Activated naive CD8-positive, alpha-beta T cell treated with anti-CD3 and anti-CD28 coated beads, Interleukin-2, amount 50 U/mL, for 16 hours (primary cell): Measurements from ENCODE around the gene CXorf38.
"Not testable (repeated sequence)": the region's sequence is repeated elsewhere in the genome, so short reads cannot be mapped to it uniquely, and the experiment has no call there.

Source experiments
- DNase-seq: peaks from one replicate; pipeline ENCODE4 v3.0.0-alpha.2; 2020; ENCODE audit warnings: low read depth, low spot score

CXorf38 gene

GRCh38 chrX:40628506-40628905 is 18.9 kb downstream of the CXorf38 start:
- no peak for DNase-seq

DNA sequence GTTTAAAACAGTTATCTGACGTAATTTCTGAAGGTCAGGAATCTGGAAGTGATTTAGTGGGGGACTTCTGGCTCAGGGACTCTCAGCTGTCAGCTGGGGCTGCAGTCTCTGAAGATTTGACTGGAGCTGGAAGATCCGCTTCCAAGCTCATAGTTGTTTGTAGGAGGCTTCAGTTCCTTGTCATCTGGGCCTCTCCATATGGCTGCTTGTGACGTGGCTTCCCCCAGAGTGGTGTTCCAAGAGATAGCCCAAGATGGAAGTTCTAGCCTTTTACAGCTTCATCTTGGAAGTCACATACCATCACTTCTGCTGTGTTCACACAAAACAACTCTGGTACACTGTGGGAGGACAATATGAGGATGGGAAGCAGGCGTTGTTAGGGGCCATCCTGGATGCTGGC is 22.1 kb downstream of the CXorf38 start:
- no peak for DNase-seq

- no peak for DNase-seq
Observed at GRCh38 chrX:40623665-40624064, 23.7 kb downstream of the CXorf38 start.

DNA sequence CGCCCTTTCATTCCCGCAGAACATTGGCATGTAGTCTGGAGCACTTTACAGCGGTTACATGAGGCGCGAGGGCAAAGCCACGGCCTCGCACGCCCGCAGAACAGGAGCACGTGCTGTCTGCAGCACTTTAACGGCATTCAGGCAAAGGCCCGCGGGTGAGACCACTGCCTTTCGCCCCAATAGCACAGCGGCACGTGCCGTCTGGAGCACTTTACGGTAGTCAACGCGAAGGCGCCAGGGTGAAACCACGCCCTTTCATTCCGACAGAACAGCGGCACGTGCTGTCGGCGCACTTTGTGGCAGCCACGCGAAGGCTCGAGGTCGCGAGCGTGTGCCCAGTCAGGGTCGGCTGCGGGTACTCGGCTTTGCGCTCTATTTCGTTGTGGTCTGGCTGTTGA is 24.2 kb downstream of the CXorf38 start, which contains the start of gene MPC1L:
Gene MPC1L (plus strand): TSS at position 290 of the 398 bp plus-strand sequence. CDS start 138 bp downstream, outside the sequence.
- DNase-seq, result no peak

DNA sequence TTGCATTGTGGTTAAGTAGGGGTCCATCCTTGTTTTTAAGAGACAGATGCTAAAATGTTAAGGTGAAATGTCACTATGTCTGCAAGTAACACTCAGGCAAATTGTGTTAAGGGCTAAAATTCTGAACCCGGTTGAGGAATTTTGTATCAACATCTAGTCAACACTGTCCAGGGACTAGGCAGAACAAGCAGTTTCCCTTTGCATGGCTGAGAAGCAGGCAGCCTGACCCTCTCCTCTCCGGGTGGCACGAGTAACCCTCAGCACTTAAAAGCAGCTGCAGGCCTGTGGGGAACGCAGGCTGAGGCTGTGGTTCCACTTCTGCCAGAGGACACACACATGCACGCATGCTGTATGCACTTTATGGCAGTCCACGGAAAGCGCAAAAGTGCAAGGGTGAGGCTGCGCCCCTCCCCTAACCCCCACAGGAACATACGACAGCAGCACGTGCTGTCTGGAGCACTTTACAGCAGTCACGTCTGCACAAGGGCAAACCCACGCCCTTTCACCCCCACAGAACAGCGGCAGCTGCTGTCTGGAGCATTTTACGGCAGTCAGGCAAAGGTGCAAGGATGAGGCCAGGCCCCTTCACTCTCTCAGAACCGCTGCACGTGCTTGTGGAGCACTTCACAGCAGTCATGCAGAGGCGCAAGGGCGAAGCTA is 24.8 kb downstream of the CXorf38 start:
- DNase-seq, result no peak

- no peak for DNase-seq
Observed at GRCh38 chrX:40617566-40617965, 29.8 kb downstream of the CXorf38 start.

DNA sequence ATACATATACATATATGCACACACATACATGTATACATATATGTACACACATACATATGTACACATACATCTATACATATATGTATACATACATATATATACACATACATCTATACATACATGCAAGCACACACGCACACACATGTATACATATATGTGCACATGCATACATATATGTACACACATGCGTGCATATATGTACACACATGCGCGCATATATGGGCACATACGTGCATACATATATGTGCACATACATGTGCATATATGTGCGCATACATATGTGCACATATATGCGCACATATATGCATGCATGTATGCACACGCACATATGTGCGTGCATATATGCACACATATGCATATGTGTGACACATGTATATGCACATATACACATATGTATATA is 31.4 kb downstream of the CXorf38 start:
- DNase-seq, result no peak

GRCh38 chrX:40612511-40612910 is 34.9 kb downstream of the CXorf38 start:
- DNase-seq, result no peak

- no peak for DNase-seq
Observed at GRCh38 chrX:40607381-40607780, 40.0 kb downstream of the CXorf38 start.

DNA sequence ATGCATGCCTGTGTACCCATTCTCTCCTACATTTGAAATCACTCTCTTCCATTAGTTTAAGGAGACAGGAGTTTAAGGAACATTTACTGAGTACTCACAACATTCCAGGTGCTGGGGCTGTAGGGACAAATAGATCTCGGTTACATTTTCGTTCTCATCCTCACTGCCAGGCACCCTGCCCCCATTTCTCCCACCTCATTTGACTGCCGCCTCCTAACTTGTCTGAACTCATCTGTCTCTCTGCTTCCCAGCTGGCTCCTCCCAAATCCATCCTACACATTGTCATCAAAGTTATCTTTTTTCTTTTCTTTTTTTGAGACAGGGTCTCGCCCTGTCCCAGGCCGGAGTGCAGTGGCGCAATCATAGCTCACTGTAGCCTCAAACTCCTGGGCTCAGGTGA is 43.9 kb downstream of the CXorf38 start:
- no peak for DNase-seq

DNA sequence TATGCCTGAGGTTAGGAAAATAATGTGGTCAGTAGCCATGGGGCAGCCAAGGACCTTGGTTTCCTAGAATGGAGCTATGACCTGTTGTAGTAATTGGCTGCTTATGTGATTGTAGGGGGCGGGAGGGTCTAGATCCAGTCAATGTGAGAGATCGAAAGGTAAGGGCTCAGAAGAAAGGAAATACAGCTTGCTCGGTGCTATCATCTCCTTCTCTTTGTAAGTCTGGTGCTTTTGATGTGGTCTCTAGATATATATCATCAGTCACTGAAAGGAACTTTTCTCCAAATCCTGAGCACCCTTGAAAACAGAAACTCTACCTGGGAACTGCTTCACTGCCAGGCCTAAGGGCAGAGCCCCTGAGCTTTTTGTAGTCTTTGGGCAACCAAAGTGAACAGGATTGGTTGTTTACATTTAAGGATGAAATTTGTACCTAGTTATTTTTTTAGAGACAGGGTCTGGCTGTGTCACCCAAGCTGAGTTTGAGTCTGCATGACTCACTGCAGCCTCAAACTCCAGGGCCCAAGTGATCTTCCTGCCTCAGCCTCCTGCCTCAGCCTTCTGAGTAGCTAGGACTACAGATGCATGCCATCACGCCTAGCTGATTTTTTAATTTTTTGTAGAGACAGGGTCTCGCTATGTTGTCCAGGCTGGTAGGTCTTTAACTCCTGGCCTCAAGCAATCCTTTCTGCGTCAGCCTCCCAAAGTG is 57.6 kb downstream of the CXorf38 start:
- not testable (repeated sequence) for DNase-seq

DNA sequence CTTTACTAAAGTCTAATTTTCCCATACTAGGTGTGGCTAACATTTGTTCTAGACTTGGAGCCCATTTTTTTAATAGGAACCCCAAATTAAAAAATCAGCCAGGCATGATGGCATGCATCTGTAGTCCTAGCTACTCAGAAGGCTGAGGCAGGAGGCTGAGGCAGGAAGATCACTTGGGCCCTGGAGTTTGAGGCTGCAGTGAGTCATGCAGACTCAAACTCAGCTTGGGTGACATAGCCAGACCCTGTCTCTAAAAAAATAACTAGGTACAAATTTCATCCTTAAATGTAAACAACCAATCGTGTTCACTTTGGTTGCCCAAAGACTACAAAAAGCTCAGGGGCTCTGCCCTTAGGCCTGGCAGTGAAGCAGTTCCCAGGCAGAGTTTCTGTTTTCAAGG is 59.7 kb downstream of the CXorf38 start:
- DNase-seq, result not testable (repeated sequence)

DNA sequence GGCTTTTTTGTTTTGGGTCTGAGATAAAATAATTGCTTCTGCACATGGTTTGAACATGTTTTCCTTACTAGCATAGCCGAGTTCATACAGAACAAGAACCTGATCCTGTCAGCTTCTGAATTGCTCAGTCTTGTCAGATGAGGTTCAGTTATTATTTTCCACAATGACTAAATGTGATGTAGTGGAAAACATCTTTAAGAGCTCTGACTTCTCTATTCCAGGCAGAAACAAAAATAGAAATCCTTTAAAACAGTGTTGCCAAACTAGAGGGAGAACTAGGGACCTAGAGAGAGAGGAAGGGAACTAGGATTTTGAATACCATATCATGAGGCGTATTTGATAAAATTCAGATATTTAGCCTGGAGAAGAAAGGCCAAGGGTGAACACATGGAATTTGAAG is 64.5 kb downstream of the CXorf38 start:
- DNase-seq, result no peak

- not testable (repeated sequence) for DNase-seq
Observed at GRCh38 chrX:40582178-40582577, 65.2 kb downstream of the CXorf38 start.

- DNase-seq, result no peak
Observed at GRCh38 chrX:40581336-40581920, 65.9 kb downstream of the CXorf38 start.

- DNase-seq, result peak; percentile 73
Observed at GRCh38 chrX:40580537-40581335, 66.6 kb downstream of the CXorf38 start, which contains the start of gene ATP6AP2. Gene ATP6AP2 (plus strand): TSS chrX:40580970. CDS start chrX:40581066, 96 bp downstream.

DNA sequence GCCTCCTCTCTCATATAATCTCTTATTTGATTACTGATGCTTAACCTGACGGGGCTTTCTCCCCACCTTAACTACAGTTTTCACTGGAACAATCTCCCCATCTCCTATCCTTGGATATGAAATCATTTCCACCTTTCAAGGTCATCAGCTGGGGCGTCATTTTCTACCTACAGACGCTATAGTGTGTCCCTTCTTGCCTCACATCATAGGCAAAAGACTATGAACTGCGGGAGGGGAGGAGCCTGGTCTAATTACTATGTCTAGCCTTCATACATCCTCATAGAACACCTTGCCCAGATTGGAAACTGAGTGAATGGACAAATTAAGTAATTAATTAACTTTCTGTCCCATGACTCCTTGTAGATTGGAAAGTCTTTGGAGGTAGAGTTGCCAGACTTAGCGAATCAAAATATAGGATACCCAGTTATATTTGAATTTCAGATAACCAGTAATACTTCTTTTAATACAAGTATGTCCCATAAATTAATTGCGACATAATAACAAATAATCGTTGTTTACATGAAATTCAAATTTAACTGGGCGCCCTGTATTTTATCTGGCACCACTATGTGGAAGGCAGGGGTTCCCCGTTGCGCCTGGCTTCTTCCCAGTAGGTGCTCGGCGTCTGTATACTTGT is 67.3 kb downstream of the CXorf38 start:
- no peak for DNase-seq

GRCh38 chrX:40579141-40579540 is 68.2 kb downstream of the CXorf38 start:
- no peak for DNase-seq

DNA sequence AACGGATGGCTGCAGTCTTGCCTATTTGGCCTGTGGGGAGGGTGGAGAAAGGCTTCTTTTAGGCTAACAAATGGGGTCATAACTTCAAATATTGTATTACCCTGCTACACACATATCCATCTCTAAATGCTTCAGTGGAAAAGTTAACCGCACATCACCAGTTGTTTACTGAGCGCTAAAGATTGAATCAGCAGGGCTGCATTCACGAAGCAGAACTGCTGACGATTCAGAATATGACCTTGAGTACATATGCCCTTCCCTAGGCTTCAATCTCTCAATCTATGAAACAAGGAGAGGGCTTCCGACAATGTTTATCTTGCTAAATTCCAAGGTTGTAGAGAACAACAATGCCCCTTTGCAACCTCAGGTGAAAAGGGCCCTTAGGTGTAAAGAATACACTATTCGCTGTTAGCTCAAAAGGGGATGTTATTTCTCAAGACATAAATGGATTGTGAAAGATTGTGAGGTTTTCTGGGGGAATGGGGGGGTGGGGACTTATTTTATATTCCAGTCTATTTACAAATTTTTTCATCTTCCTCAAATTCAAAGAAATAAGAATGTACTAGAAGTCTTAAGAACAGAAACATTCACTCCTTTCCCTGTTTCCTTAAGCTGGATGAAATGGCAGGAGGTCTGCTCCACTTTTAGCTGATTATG is 69.2 kb downstream of the CXorf38 start:
- DNase-seq, result no peak
